HG03045 (cell line): ENCODE measurements around the gene KLC1.

Experiments used
- ATAC-seq: cut with Tn5 transposase; IDR thresholded peaks from one replicate; pipeline ENCODE4 v1.9.1; 2021; ENCODE audit warnings: mild to moderate bottlenecking, moderate library complexity; ENCODE audit not compliant: unreplicated experiment

Gene KLC1

DNA sequence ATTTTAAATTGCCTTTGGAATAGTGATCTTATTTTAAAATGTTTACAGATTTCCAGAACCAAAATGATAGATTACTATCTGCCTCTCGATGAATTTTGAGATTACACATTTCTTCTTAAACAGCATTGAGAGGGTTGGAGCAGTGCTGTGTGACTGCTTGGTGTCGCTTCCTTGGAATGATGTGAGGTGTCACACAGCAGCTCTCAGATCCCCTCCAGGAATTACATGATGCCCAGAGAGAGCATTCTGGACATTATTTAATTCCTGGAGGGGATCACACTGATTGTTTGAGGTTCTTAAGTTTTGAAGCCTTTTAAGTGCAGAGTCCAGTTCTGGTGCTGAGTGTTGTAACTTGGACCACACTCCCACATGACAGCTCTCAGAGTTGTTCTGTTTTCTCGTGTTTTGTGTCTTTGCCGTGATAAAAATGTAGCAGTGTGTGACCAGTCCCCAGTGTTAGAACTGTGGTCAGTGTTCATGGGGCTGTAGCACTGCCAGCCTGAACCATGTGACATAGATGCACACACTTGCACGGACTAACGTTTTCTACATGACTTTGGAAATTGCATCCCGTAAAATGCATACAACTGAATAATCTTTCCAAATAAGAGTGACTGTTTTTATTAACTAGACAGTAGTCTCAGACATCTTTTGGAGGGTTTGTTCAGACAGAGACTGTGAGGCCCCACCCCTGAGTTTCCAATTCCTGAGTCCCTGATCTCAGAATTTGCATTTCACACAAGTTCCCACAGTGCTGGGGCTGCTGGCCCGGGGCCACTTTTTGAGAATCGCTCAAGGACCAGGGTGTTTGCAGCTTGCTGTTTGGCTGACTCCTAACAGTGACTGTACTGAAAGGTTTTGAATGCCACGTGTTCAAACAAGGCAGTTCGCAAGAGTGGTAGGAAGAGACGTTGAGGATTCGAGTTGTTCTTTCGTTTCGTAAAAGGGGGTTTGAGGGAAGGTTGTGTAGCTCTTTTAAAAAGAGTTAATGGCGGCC lies 60.2 kb downstream of the KLC1 start:
- no peak for ATAC-seq

DNA sequence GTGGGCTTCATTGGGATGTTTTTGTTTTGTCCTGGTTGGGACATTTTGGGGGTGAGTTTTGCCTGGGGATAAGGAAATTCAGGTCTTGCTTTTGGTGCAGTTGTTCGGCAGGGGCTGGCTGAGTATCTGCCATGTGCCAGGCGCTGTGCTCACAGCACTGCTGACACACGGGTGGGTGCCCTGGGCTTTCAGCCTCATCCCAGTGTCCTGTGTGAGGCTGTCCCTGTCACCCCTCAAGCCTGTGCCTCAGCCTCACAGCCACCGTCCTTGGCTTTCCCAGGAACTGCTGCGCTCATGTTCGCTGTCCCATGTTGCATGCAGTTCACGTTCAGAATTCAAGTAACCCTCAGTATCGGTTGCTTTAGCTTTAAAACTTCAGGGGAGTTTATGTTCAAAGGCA lies 61.3 kb downstream of the KLC1 start:
- ATAC-seq: no peak

GRCh38 chr14:103691655-103692054 lies 62.6 kb downstream of the KLC1 start:
- ATAC-seq: peak; percentile 62

DNA sequence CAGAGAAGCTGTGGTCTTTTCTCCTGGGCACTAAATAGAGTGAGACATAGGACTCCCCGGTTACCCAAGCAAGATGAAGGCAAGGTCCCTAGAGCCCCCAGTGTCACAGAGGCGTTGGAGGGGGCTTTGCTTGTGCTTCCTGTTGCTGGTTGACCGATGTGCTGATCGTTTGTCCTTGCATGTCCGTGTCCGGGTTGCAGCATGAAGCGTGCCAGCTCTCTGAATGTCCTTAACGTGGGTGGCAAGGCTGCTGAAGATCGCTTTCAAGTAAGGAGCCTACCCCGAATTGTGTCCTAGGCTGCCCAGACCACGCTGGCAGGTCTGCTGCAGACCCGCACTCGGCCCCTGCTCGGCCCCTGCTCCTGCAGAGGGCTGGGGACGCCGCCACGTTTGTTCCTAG lies 63.1 kb downstream of the KLC1 start:
- ATAC-seq: peak; percentile 19

DNA sequence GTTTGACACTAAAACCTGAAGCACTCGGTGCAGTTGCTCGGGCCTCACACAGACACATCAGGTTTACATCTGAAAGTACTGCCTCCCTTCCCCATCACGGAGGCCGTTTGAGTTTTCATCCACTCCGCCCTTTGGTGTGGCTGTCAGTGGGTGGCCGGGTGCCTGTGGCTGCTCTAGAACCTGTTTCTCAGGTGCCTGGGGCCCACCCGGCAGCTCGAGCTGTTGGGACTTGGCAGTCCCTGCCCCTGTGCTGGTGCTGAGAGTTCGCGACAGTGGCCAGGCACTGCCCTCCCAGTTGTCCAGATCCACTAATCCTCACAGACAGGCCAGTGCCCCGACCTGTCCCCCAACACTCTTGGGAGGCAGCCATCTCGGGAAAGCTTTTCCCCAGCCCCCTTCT lies 63.9 kb downstream of the KLC1 start:
- no peak for ATAC-seq

GRCh38 chr14:103693515-103693914 lies 64.5 kb downstream of the KLC1 start:
- no peak for ATAC-seq

DNA sequence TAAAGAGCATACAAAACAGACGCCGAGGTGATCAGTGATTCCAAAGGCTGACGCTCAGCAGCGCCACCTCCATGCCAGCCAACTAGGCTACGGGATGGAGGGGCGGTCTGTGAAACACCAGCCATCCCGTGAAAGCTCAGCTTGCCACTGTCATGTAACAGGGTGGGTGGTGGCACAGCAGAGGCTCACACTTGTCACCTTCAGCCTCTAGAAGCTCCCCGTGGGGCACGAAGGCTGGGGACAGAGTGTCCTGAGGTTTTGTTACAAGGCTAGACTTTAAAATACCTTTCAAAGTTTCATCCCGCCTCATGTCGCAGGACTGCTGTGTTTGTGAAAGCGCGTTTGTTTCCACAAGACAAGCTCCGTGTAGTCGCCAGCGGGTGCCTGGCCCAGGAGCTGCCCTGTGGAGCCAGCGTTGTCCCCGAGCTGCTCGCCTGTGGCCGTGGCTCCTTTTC lies 65.6 kb downstream of the KLC1 start:
- ATAC-seq: no peak

- ATAC-seq: no peak
These were observed 66.5 kb downstream of the KLC1 start for GRCh38 chr14:103695296-103696069.

DNA sequence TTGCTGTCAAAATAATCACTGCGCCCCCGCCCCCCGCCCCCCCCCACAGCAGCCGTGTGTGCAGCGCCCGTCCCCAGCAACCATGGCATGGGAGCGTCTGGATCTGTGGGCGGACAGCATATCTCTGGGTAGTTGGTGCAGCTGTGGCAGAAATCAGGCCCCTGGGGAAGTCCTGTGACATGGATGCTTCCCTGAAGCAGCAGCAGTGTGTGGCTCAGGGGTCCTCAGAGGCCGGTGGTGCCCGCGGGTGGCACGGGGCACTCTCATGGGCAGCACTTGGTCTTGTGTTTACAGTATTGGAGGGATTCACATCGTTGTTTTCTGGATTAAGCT lies 67.0 kb downstream of the KLC1 start:
- no peak for ATAC-seq

DNA sequence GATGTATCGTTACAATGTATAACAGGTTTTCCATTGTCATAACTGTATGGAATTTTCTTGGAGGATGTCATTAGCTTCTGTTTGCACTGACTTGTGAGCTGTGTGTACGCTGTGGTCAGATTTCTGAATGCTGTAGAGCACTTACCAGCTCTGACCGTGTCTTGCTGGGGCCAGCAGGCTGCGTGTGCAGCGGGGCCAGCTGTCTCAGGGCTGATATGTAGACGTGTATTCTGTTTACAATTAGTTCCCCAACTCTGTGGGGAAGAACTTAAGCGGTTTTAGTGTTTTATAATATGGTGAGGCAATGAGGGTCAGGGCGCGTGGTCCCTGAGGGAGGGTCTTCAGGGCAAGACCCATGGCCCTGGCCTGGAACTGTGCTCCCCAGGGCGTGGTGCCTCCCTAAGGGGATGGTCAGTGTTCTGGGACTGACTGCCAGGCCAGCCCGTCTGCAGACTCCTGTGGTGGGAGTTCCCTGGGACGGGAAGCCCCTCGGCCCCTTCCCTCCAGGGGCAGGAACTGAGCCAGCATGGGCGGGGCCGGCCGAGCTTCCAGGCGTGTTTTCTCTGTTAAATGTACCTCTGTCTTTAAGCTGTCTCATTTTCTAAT lies 67.6 kb downstream of the KLC1 start:
- no peak for ATAC-seq

DNA sequence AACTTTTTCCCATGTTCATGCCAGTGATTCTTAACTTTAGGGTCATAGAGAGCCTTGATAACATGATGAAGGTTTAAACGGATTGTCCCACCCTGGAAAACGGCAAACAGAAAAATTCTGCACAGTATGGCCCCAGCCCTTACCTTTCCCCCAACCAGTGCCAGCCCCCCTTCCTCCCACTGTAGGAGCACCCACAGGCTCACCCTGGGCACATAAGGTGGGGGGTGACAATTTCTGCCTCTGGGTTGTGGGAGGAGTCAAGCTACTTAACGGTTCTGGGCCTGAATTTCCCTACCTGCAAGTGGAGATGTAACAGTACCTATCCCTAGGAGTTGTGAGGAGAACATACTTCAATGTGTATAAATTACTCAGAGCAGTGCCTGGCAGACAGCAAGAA lies 68.2 kb downstream of the KLC1 start:
- no peak for ATAC-seq

DNA sequence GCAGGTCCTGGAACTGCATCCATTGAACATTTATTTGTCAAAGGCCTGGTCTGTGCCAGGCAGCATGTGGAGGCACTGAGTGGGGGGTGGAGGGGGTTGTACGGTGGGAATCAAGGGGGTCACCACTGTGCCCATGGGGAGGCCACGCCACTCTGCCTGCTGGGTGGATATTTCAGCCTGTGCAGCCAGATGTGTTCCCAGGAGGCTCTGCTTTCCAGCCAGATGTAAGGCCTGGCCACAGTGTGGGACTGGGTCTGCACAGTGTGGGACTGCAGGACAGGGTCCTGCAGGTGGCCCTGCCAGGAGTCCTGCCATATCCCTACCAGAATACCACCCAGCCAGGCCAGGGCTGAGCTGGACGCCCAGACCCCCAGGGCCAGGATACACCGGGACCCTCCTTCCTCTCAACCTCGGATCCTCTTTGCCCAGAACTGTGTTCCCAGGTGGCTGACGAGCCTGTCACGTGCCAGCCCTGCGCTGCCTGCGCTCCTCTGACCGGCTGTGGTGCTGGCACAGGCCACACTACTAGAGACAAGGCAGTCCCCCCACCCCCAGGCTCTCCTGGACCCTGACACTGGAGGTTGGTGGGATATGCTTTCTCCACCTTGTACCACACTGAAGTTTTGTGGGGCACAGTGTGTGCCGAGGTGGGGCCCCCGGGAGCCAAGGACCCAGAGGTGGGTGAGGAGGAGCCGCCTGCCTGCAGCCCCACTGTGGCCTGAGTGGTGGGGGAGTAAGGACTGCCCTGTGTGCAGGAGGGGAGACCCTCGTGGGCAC lies 68.8 kb downstream of the KLC1 start:
- no peak for ATAC-seq

DNA sequence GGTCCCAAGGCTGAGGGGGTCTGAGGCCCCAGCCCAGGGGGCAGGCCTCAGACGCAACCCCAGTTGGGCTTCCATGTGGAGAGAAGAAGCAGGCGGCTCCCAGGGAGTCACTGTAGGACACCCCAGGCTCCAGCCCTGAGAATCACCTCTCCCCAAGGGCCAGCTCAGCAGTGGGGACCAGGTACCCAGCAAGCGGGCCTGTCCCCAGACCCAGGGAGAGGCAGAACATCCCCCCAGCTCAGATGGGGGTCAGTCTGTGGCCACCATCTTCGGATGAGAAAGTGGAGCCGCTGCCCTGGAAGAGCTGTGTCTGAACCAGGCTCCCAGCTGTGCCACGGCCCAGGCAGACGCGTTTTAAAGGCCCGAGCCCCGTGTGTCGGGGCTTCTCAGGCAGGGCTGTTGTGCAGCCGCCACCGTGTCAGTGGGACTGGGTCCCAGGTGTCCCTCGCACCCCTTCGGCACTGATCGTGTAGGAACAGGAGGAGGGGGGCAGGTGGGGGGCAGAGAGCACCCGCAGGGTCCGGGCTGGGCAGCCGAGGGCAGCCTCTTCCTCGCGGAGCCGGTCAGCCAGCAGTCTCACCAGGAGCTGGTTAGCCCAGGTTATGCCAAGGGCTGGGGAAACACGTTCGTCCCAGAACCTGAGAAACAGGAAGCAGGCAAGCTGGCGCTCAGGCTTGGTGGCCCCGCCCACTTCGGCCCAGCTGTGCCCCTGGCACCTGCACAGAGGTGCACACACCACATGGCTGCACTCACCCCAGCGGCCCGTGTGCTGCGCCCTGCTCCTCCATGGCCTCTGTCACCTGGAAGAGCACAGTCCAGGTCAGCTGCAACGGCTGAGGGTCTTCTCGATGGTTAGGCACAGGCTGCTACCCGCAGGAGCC lies 69.6 kb downstream of the KLC1 start:
- no peak for ATAC-seq

GRCh38 chr14:103699261-103699661 lies 70.2 kb downstream of the KLC1 start:
- no peak for ATAC-seq

GRCh38 chr14:103699901-103700752 lies 71.1 kb downstream of the KLC1 start:
- ATAC-seq: no peak

- ATAC-seq: no peak
These were observed 71.9 kb downstream of the KLC1 start for GRCh38 chr14:103700753-103701490.

GRCh38 chr14:103702095-103702494 lies 73.1 kb downstream of the KLC1 start:
- no peak for ATAC-seq
